Measurements from ENCODE around the gene MRPL17.
"Not testable (repeated sequence)": the region's sequence is repeated elsewhere in the genome, so short reads cannot be mapped to it uniquely, and the experiment has no call there.

DNA sequence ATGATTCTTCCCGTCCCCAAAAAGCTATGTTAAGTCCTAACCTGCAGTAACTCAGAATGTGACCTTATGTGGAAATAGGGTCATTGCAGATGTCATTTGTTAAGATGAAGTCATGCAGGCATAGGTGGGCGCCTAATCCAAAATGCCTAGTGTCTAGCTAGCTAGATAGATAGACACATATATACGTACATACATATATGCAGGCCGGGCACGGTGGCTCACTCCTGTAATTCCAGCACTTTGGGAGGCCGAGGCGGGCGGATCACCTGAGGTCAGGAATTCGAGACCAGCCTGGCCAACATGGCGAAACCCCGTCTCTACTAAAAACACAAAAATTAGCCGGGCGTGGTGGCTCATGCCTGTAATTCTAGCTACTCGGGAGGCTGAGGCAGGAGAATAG lies 928 bp upstream of the MRPL17 start:
- not testable (repeated sequence) for TF ChIP-seq CTCF (IDR thresholded peaks at IDR 0.05; ENCODE audit: low read length); EZH2 (IDR thresholded peaks at IDR 0.05; ENCODE audit: borderline replicate concordance, low read length)
